WI38 (cell line): ENCODE measurements around the gene CRTC1.
"Not testable (repeated sequence)": the region's sequence is repeated elsewhere in the genome, so short reads cannot be mapped to it uniquely, and the experiment has no call there.

Source experiments
- H3K4me3 ChIP-seq: 2 replicates; pipeline ENCODE4 v1.5.1; 2011; ENCODE audit warnings: low read depth, mild to moderate bottlenecking, control low read depth, low read length
- TF ChIP-seq, protein P1 (sequence below): IDR thresholded peaks from 2 replicates; pipeline ENCODE4 v1.5.1; 2012; ENCODE audit warnings: low read depth, mild to moderate bottlenecking, control low read depth, low read length

The CRTC1 gene

DNA sequence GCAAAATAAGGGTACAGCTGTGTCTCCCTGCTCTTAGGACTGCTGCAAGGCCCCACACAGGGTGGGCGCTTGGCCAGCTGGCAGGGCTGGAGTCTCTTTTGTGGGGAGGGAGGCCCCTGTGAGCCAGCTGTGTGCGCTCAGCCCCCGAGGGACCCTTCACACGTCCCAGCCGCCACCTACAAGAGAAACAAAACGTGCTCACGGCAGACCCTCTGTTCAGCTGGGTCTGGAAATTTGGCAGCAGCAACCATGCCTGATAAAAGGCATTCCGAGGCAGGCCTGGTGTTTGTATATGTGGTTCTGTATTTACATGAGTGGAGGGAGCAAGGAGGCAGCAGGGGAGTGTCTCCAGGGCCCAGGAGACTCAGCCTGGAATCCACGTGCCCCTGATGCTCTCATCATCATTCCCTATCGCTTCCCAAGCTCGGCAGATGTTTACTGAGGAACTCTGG is 49.7 kb downstream of the CRTC1 start:
- TF ChIP-seq, protein P1, sequence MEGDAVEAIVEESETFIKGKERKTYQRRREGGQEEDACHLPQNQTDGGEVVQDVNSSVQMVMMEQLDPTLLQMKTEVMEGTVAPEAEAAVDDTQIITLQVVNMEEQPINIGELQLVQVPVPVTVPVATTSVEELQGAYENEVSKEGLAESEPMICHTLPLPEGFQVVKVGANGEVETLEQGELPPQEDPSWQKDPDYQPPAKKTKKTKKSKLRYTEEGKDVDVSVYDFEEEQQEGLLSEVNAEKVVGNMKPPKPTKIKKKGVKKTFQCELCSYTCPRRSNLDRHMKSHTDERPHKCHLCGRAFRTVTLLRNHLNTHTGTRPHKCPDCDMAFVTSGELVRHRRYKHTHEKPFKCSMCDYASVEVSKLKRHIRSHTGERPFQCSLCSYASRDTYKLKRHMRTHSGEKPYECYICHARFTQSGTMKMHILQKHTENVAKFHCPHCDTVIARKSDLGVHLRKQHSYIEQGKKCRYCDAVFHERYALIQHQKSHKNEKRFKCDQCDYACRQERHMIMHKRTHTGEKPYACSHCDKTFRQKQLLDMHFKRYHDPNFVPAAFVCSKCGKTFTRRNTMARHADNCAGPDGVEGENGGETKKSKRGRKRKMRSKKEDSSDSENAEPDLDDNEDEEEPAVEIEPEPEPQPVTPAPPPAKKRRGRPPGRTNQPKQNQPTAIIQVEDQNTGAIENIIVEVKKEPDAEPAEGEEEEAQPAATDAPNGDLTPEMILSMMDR: no peak
- no peak overlapping the region for H3K4me3 ChIP-seq

DNA sequence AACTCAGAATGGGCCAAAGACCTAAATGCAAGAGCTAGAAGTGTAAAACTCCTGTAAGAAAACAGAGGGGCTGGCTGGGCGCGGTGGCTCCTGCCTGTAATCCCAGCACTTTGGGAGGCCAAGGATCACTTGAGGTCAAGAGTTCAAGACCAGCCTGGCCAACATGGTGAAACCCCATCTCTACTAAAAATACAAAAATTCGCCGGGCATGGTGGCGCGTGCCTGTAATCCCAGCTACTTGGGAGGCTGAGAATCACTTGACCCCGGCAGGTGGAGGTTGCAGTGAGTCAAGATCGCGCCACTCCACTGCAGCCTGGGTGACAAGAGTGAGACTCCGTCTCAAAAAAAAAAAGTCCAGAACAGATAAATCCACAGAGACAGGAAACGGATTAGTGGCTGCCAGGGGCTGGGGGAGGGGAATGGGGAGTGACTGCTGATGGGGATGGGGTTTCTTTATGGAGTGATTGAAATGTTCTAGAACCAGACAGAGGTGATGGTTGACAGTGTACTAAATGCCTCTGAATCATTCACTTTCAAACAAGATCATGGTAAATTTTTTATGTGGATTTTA is 50.4 kb downstream of the CRTC1 start:
- not testable (repeated sequence) for H3K4me3 ChIP-seq

DNA sequence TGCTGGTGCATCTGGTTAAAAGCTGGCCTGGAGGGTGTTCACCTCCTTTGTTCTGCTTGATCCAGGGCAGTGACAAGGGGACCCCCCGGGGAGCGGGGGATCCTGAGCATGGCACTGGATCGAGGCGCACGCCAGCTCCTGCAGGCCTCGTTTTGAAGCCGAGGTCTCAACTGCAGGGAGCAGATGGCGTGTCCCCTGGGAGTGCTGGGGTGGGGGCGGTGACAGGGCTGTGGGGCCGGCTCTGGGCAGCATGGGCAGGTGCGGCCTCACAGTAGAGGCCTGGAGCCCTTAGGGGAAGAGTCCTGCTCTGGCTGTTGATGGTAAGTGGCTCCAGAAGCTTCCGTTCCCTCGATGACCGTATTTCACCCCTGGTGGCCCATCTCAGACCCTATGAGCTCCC is 51.8 kb downstream of the CRTC1 start:
- no peak overlapping the region for H3K4me3 ChIP-seq
- TF ChIP-seq, protein P1: no peak

DNA sequence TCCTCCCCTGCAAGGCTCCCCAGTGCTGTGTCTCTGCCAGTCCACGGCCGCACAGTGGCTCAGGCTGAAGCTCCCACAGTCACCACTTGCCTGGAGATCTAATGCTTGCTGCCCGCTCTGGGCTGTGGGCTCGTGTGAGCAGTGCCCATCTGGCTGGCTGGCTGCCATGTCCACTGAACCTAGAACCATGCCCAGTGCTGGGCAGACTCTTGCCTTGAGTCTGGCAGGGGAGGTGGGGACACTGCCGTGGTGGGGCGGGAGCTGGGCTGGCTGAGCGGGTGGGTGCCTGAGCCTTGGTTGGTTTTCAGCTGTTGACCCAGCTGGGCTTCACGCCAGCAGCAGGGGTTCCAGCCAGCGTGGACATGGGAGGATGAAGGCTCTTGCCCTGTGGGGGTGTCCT is 52.3 kb downstream of the CRTC1 start:
- TF ChIP-seq, protein P1: no peak
- H3K4me3 ChIP-seq: no peak overlapping the region

DNA sequence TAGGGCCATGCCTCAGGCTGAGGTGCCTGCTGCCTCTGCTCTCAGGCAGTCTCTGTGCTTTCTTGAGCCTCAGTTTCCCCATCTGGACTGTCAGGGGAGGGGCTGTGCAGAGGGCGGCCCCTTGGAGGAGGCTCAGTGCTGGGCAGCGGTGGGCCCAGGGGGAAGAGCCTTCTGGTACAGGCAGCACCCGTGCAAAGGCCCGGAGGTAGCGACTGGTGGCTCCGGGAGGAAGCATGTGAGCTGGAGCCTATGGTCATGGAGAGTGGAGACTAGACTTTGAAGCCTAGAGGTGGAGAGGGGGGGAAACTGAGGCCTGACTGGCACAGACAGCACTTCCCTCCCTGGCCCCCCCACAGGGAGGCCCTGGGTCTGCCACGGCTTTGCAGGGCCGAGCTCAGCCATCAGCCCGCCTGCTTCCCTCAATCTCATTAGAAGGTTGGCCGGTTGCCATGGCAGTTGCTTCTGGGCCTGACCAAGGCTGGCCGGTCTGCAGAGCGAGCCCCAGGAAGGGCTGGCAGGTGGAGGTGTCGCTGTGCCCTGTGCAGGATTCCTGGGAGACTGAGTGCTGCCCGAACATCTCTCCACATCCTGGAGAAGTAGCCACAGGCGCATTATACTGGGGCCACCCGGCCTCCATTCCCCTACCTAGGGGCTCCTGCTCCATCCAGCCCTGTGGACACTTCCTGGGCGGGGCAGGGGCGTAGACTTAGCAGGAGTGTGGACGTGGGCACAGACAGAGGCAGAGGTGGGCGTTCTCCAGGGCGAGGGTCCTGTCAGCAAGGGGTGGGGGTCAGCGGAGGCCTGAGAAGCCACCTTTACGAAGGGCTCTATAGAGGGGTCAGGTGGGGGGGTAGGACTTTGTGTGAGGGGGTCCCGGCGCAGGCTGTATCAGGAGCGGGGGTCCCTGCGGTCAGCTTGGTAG is 53.2 kb downstream of the CRTC1 start:
- H3K4me3 ChIP-seq: no peak overlapping the region
- TF ChIP-seq, protein P1: no peak

DNA sequence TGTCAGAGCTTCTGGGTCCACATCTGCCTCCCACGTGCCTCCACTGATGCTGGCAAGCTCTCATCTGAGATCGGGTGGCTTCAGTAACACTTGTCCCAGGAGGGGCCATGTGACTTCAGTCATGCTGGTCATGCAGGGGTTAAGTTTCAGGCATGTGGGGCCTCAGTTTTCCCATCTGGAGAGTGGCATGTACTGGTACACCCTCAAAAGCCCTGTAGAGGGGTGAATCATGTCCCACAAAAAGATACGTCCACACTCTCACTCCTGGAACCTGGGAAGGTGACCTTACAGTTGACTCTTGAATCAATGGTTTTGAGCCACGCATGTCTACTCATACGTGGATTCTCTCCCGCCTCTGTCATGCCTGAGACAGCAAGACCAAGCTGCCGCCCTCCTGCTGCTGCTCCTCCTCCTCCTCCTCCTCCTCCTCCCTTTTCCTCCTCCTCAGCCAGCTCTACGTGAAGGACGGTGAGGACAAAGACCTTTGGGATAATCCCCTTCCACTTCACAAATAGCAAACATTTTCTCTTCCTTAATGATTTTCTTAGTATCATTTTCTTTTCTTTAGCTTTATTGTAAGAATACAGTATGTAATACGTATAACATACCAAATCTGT is 54.0 kb downstream of the CRTC1 start:
- TF ChIP-seq, protein P1: no peak
- no peak overlapping the region for H3K4me3 ChIP-seq

DNA sequence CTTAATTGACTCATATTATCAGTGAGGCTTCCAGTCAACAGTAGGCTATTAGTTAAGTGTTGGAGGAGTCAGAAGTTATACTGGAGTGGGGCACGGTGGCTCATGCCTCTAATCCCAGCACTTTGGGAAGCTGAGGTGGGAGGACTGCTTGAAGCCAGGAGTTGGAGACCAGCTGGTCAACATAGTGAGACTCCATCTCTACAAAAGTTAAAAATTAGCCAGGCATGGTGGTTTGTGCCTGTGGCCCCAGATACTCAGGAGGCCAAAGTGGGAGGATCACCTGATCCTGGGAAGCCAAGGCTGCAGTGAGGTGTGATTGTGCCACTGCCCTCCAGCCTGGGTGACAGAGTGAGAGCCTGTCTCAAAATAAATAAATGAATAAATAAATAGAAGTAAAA is 54.5 kb downstream of the CRTC1 start:
- no peak overlapping the region for H3K4me3 ChIP-seq
- TF ChIP-seq, protein P1: no peak
